Trophoblast cell (in vitro differentiated cells and primary cell): ENCODE results near the gene KCNC3.

Source experiments
- DNase-seq, 2 donors: peaks; one replicate each; pipeline ENCODE4 v3.0.0-alpha.2; 2016
- H2AFZ ChIP-seq: 2 replicates; pipeline ENCODE4 v1.6.1; 2013; ENCODE audit warnings: low read length, moderate library complexity, mild to moderate bottlenecking; ENCODE audit not compliant: insufficient read depth, poor library complexity
- H2AK5ac ChIP-seq: 2 replicates; pipeline ENCODE4 v1.6.1; 2013; ENCODE audit warnings: mild to moderate bottlenecking, low read length
- H2BK120ac ChIP-seq: 2 replicates; pipeline ENCODE4 v1.6.1; 2013; ENCODE audit warnings: low read length, mild to moderate bottlenecking, moderate library complexity; ENCODE audit not compliant: insufficient read depth, poor library complexity
- H2BK12ac ChIP-seq: 2 replicates; pipeline ENCODE4 v1.6.1; 2013; ENCODE audit warnings: mild to moderate bottlenecking, low read length, moderate library complexity
- H2BK5ac ChIP-seq: 2 replicates; pipeline ENCODE4 v1.6.1; 2013; ENCODE audit warnings: low read length, low read depth, moderate library complexity, mild to moderate bottlenecking; ENCODE audit not compliant: poor library complexity
- H3K14ac ChIP-seq: 2 replicates; pipeline ENCODE4 v1.6.1; 2013; ENCODE audit warnings: mild to moderate bottlenecking, low read length
- H3K18ac ChIP-seq: 2 replicates; pipeline ENCODE4 v1.6.1; 2013; ENCODE audit warnings: mild to moderate bottlenecking, low read length
- H3K23ac ChIP-seq: 2 replicates; pipeline ENCODE4 v1.6.1; 2013; ENCODE audit warnings: low read length
- H3K27ac ChIP-seq: 2 replicates; pipeline ENCODE4 v1.5.1; 2013; ENCODE audit warnings: low read depth, mild to moderate bottlenecking, inconsistent platforms, low read length, moderate library complexity
- H3K27me3 ChIP-seq: 2 replicates; pipeline ENCODE4 v1.6.1; 2013; ENCODE audit warnings: inconsistent platforms, mild to moderate bottlenecking, low read length, moderate library complexity; ENCODE audit not compliant: insufficient read depth
- H3K36me3 ChIP-seq, 2 experiments: 1 replicate in 1 of 2; 2 replicates in 1 of 2; pipeline ENCODE4 v1.6.1; 2013; ENCODE audit warnings: low read length in 2 of 2, mild to moderate bottlenecking in 2 of 2, moderate library complexity in 1 of 2; ENCODE audit not compliant: insufficient read depth in 2 of 2, control insufficient read depth in 1 of 2
- H3K4ac ChIP-seq: 2 replicates; pipeline ENCODE4 v1.6.1; 2013; ENCODE audit warnings: low read depth, mild to moderate bottlenecking, low read length, moderate library complexity
- H3K4me1 ChIP-seq, 2 experiments: 1 replicate in 1 of 2; 2 replicates in 1 of 2; pipeline ENCODE4 v1.6.1; 2013; ENCODE audit warnings: low read length in 2 of 2, mild to moderate bottlenecking in 2 of 2, moderate library complexity in 1 of 2; ENCODE audit not compliant: insufficient read depth in 2 of 2, control insufficient read depth in 1 of 2
- H3K4me2 ChIP-seq: 2 replicates; pipeline ENCODE4 v1.6.1; 2013; ENCODE audit warnings: inconsistent platforms, mild to moderate bottlenecking, low read length, moderate library complexity
- H3K4me3 ChIP-seq: 2 replicates; pipeline ENCODE4 v1.5.1; 2013; ENCODE audit warnings: mild to moderate bottlenecking, low read depth, low read length, inconsistent platforms
- H3K79me1 ChIP-seq: one replicate; pipeline ENCODE4 v1.6.1; 2013; ENCODE audit warnings: low read length
- H3K79me2 ChIP-seq: 2 replicates; pipeline ENCODE4 v1.6.1; 2013; ENCODE audit warnings: low read length, mild to moderate bottlenecking; ENCODE audit not compliant: control insufficient read depth, insufficient read depth, poor library complexity
- H3K9ac ChIP-seq: 2 replicates; pipeline ENCODE4 v1.6.1; 2013; ENCODE audit warnings: mild to moderate bottlenecking, low read length
- H3K9me3 ChIP-seq: 2 replicates; pipeline ENCODE4 v1.6.1; 2013; ENCODE audit warnings: low read depth, mild to moderate bottlenecking, control low read depth, inconsistent platforms, low read length; ENCODE audit not compliant: insufficient read depth
- H4K12ac ChIP-seq: 2 replicates; pipeline ENCODE4 v1.6.1; 2013; ENCODE audit warnings: low read depth, mild to moderate bottlenecking, low read length, moderate library complexity
- H4K8ac ChIP-seq: 2 replicates; pipeline ENCODE4 v1.6.1; 2013; ENCODE audit warnings: low read depth, mild to moderate bottlenecking, low read length, moderate library complexity
- H4K91ac ChIP-seq: one replicate; pipeline ENCODE4 v1.6.1; 2013; ENCODE audit warnings: low read depth, mild to moderate bottlenecking, low read length, moderate library complexity
- WGBS: extraction: QIAGEN DNeasy Blood & Tissue Kit; methylation state at CpG from one replicate; pipeline ENCODE4 v1.1.7; 2013; ENCODE audit warnings: missing lambda C conversion rate; ENCODE audit not compliant: insufficient read length, insufficient coverage; ENCODE audit errors: extremely low coverage; 5-methylcytosine and 5-hydroxymethylcytosine counted together

KCNC3 gene

GRCh38 chr19:50365434-50366306 lies 36.5 kb upstream of the KCNC3 start, which contains the start of gene NAPSA:
Gene NAPSA (minus strand): TSS chr19:50365639. CDS start chr19:50365621, 18 bp downstream.
- H3K9me3 ChIP-seq = no peaks in the 10 kb centered on the region
- no peak within 1 kb of the TSS for H2BK120ac ChIP-seq
- no peak within 1 kb of the TSS for H3K4ac ChIP-seq
- no peak within 1 kb of the TSS for H3K4me3 ChIP-seq
- H2AK5ac ChIP-seq = no peak within 1 kb of the TSS
- no peak within 1 kb of the TSS for H4K8ac ChIP-seq
- no peak within 1 kb of the TSS for H2AFZ ChIP-seq
- no peaks in the 10 kb centered on the region for H3K36me3 ChIP-seq
- H3K23ac ChIP-seq = no peak within 1 kb of the TSS
- H3K9ac ChIP-seq = no peak within 1 kb of the TSS
- H3K27ac ChIP-seq = no peak within 1 kb of the TSS
- no peak within 1 kb of the TSS for H3K18ac ChIP-seq
- H3K4me2 ChIP-seq = no peak within 1 kb of the TSS
- DNase-seq = no peak
- H3K4me1 ChIP-seq = no peaks in the 10 kb centered on the region
- no peak within 1 kb of the TSS for H4K91ac ChIP-seq
- no peak within 1 kb of the TSS for H4K12ac ChIP-seq
- peaks cover 2% of the 10 kb centered on the region for H3K79me1 ChIP-seq
- peaks cover 2% of the 10 kb centered on the region for H3K79me2 ChIP-seq
- H3K14ac ChIP-seq = no peak within 1 kb of the TSS
- no peak within 1 kb of the TSS for H2BK5ac ChIP-seq
- no peaks in the 10 kb centered on the region for H3K27me3 ChIP-seq
- WGBS = no CpG with 5 or more reads among the region's 11 CpGs
- no peak within 1 kb of the TSS for H2BK12ac ChIP-seq

DNA sequence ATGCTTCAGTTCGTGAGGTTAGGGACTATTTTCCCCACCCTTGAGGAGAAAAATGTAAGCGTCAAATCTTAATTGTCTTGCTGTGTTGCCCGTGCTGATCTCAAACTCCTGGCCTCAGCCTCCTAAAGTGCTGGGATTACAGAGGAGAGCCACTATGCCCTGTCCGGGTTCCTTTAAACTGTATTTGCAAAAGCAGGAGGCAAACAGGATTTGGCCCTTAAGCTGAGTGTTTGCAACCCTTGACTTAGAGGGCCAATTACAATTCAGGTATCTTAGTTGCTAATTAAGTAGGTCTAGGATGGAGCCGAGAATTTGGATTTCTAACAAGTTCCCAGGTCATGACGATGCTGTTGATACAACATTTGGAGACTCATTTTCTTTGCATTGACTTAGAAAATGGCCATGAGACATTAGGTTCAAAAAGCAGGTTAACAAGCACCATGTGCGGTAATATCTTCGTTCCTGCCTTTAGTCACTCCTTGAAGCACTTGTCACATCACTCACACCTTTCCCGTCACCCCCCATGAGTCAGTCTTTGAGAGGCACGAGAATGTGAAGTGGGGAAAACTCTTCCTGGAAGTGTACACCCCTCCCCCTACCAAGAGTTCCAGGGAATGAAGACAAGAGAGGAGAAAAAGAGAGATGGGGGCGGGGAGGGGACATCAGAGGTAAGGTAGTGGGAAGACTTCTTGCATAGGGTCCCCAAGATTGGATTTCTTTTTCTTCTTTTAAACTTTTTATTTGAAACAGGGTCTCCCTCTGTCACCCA lies 33.7 kb upstream of the KCNC3 start:
- Histone ChIP-seq H4K12ac (no peak overlapping the region), H3K4ac (no peak overlapping the region), H3K79me2 (no peaks in the 10 kb centered on the region), H2BK12ac (no peak overlapping the region), H3K27me3 (no peaks in the 10 kb centered on the region), H3K27ac (no peak overlapping the region), H3K4me1 (no peaks in the 10 kb centered on the region), H3K9ac (no peak overlapping the region), H3K79me1 (no peaks in the 10 kb centered on the region), H3K9me3 (peaks cover under 1% of the 10 kb centered on the region), H3K14ac (no peak overlapping the region), H3K18ac (no peak overlapping the region), H3K23ac (no peak overlapping the region), H3K4me2 (no peak overlapping the region), H3K36me3 (peaks cover 10 to 12% of the 10 kb centered on the region in 2 experiments), H2BK5ac (no peak overlapping the region), H4K8ac (no peak overlapping the region), H2AK5ac (no peak overlapping the region), H4K91ac (no peak overlapping the region), H2AFZ (no peak overlapping the region), H3K4me3 (no peak overlapping the region), H2BK120ac (no peak overlapping the region)
- WGBS = no CpG with 5 or more reads among the region's 11 CpGs
- no peak for DNase-seq

GRCh38 chr19:50362030-50362412 lies 32.8 kb upstream of the KCNC3 start:
- H3K4me2 ChIP-seq = no peak overlapping the region
- no peaks in the 10 kb centered on the region for H3K27me3 ChIP-seq
- H3K27ac ChIP-seq = no peak overlapping the region
- H2AK5ac ChIP-seq = no peak overlapping the region
- H3K23ac ChIP-seq = no peak overlapping the region
- no peak overlapping the region for H4K12ac ChIP-seq
- no peaks in the 10 kb centered on the region for H3K4me1 ChIP-seq
- no peak overlapping the region for H3K18ac ChIP-seq
- H2BK120ac ChIP-seq = no peak overlapping the region
- no peak overlapping the region for H3K4ac ChIP-seq
- no peak overlapping the region for H3K4me3 ChIP-seq
- H4K8ac ChIP-seq = no peak overlapping the region
- H2BK5ac ChIP-seq = no peak overlapping the region
- H2BK12ac ChIP-seq = no peak overlapping the region
- no peak for DNase-seq
- no peaks in the 10 kb centered on the region for H3K79me2 ChIP-seq
- peaks cover 10 to 12% of the 10 kb centered on the region in 2 experiments for H3K36me3 ChIP-seq
- H3K9me3 ChIP-seq = peaks cover 2% of the 10 kb centered on the region
- WGBS = no CpG with 5 or more reads among the region's 7 CpGs
- no peaks in the 10 kb centered on the region for H3K79me1 ChIP-seq
- no peak overlapping the region for H4K91ac ChIP-seq
- no peak overlapping the region for H3K9ac ChIP-seq
- H2AFZ ChIP-seq = no peak overlapping the region
- no peak overlapping the region for H3K14ac ChIP-seq

GRCh38 chr19:50361290-50362029 lies 32.3 kb upstream of the KCNC3 start:
- H3K4me2 ChIP-seq = no peak overlapping the region
- H3K9ac ChIP-seq = no peak overlapping the region
- no peaks in the 10 kb centered on the region for H3K79me2 ChIP-seq
- WGBS = no CpG with 5 or more reads among the region's 7 CpGs
- no peaks in the 10 kb centered on the region for H3K79me1 ChIP-seq
- H3K9me3 ChIP-seq = peaks cover 2% of the 10 kb centered on the region
- no peak overlapping the region for H4K8ac ChIP-seq
- H2AK5ac ChIP-seq = no peak overlapping the region
- H3K36me3 ChIP-seq = peaks cover 10 to 12% of the 10 kb centered on the region in 2 experiments
- no peak overlapping the region for H3K18ac ChIP-seq
- no peak overlapping the region for H3K23ac ChIP-seq
- H2AFZ ChIP-seq = no peak overlapping the region
- no peaks in the 10 kb centered on the region for H3K27me3 ChIP-seq
- no peak overlapping the region for H2BK120ac ChIP-seq
- no peak overlapping the region for H3K4me3 ChIP-seq
- no peak overlapping the region for H4K12ac ChIP-seq
- no peak overlapping the region for H2BK12ac ChIP-seq
- no peak for DNase-seq
- no peak overlapping the region for H3K27ac ChIP-seq
- no peaks in the 10 kb centered on the region for H3K4me1 ChIP-seq
- no peak overlapping the region for H3K14ac ChIP-seq
- H3K4ac ChIP-seq = no peak overlapping the region
- H2BK5ac ChIP-seq = no peak overlapping the region
- no peak overlapping the region for H4K91ac ChIP-seq
